K562 (cell line): Measurements from ENCODE around the gene DNAH9. TPM values are rescaled to one million over a fixed set of nuclear protein-coding genes. Genes with fewer than 3 reads are reported as not detected.

ENCODE experiments used
- ATAC-seq: fragments of 200-7000 bp; cut with Tn5 transposase; 3 replicates; pipeline ENCODE4 v1.9.1; 2020; ENCODE audit warnings: moderate library complexity
- BruUV-seq: library from RNA; stranded (reverse); fragments of 400-500 nt; replicated peaks from 2 replicates; lab custom pipeline; 2021; lab: Mats Ljungman, UMichigan
- CTCF ChIA-PET: fragments of 300-600 bp; formaldehyde crosslinking; extraction: SDS; loops from one replicate; lab custom pipeline; 2021; ENCODE audit warnings: low intra/inter-chr PET ratio; lab: Yijun Ruan, JAX
- POLR2A ChIA-PET: fragments of 300-600, 350-650 bp; sonication (Branson Sonifier 250); formaldehyde crosslinking; extraction: SDS; loops from one replicate; lab custom pipeline; 2021; ENCODE audit warnings: antibody characterized with exemption, inconsistent platforms; lab: Yijun Ruan, JAX
- DNase-seq, 4 experiments: peaks; one replicate each; pipeline versions ENCODE4 v3.0.0 to v3.0.0-alpha.2; 2011 to 2018; ENCODE audit warnings: low spot score in 3 of 4, mixed read lengths in 3 of 4; ENCODE audit errors: extremely low read depth in 1 of 4
- FAIRE-seq: peaks from 2 replicates; lab custom pipeline; 2011; peaks lifted over from hg19 to GRCh38; lab: Jason Lieb, UNC
- H2AFZ ChIP-seq: 2 replicates; pipeline ENCODE4 v1.6.0; 2011; ENCODE audit warnings: low read depth, low read length, control low read depth, inconsistent platforms
- H3K27ac ChIP-seq: fragments of 200-600 bp; 3 replicates; pipeline ENCODE4 v1.8.0; 2011; ENCODE audit warnings: low read depth, mild to moderate bottlenecking, control low read depth, inconsistent platforms, low read length, moderate library complexity, mixed read lengths; ENCODE audit errors: extremely low read depth
- H3K27me3 ChIP-seq, 2 experiments: fragments of 300-600 bp in 1 of 2; 2 replicates in 1 of 2; 3 replicates in 1 of 2; pipeline versions ENCODE4 v1.6.0 to v1.8.0; 2011; ENCODE audit warnings: inconsistent platforms in 2 of 2, low read length in 2 of 2, mild to moderate bottlenecking in 1 of 2, mixed read lengths in 1 of 2, moderate library complexity in 1 of 2; ENCODE audit not compliant: control insufficient read depth in 2 of 2, insufficient read depth in 2 of 2
- H3K36me3 ChIP-seq: fragments of 300-600 bp; 3 replicates; pipeline ENCODE4 v1.8.0; 2011; ENCODE audit warnings: mild to moderate bottlenecking, low read length, inconsistent platforms; ENCODE audit not compliant: control insufficient read depth, insufficient read depth
- H3K4me1 ChIP-seq, 2 experiments: fragments of 200-600 bp in 1 of 2; replicated peaks in 1 of 2; 2 replicates in 1 of 2; 3 replicates in 1 of 2; pipeline versions ENCODE4 v1.5.1 to v1.8.0; 2011; ENCODE audit warnings: inconsistent platforms in 2 of 2, low read length in 2 of 2, mild to moderate bottlenecking in 1 of 2, mixed read lengths in 1 of 2, moderate library complexity in 1 of 2; ENCODE audit not compliant: control insufficient read depth in 2 of 2, insufficient read depth in 2 of 2
- H3K4me2 ChIP-seq: 2 replicates; pipeline ENCODE4 v1.6.1; 2011; ENCODE audit warnings: low read length, control low read depth, inconsistent platforms, mixed read lengths; ENCODE audit not compliant: insufficient read depth
- H3K4me3 ChIP-seq: fragments of 200-600 bp; sonication (generic), shearing (Covaris generic); 2 replicates; pipeline ENCODE4 v1.5.1; 2016; ENCODE audit warnings: control low read depth, inconsistent platforms
- H3K79me2 ChIP-seq: fragments of 200-600 bp; 3 replicates; pipeline ENCODE4 v1.8.0; 2011; ENCODE audit warnings: low read length, inconsistent platforms; ENCODE audit not compliant: control insufficient read depth, insufficient read depth
- H3K9ac ChIP-seq, 2 experiments: 2 replicates each; pipeline versions ENCODE4 v1.6.0 to v1.6.1; 2011; ENCODE audit warnings: low read depth in 2 of 2, low read length in 2 of 2, control low read depth in 1 of 2, inconsistent platforms in 1 of 2, mild to moderate bottlenecking in 1 of 2, mixed read lengths in 1 of 2; ENCODE audit not compliant: insufficient read depth in 1 of 2
- H3K9me1 ChIP-seq: one replicate; pipeline ENCODE4 v1.6.0; 2011; ENCODE audit warnings: inconsistent platforms, mild to moderate bottlenecking, low read length, moderate library complexity; ENCODE audit not compliant: control insufficient read depth, insufficient read depth
- H3K9me3 ChIP-seq: replicated peaks from 2 replicates; pipeline ENCODE4 v1.5.1; 2011; ENCODE audit warnings: low read depth, low read length, inconsistent platforms; ENCODE audit not compliant: control insufficient read depth, insufficient read depth
- H4K20me1 ChIP-seq: replicated peaks from 2 replicates; pipeline ENCODE4 v1.6.1; 2011; ENCODE audit warnings: low read length, inconsistent platforms, mixed read lengths; ENCODE audit not compliant: control insufficient read depth, insufficient read depth
- BRF1 ChIP-seq: IDR thresholded peaks from 3 replicates; pipeline ENCODE4 v1.6.1; 2011; ENCODE audit warnings: borderline replicate concordance, mild to moderate bottlenecking; ENCODE audit not compliant: insufficient read length; ENCODE audit errors: extremely low read depth
- CCAR2 ChIP-seq: fragments of 200-400 bp; formaldehyde crosslinking; IDR thresholded peaks from 2 replicates; pipeline ENCODE4 v1.6.1; 2017; ENCODE audit warnings: mild to moderate bottlenecking, low read depth, low read length
- ESRRB ChIP-seq: fragments of 250-450 bp; sonication (Bioruptor Pico); IDR thresholded peaks from 2 replicates; pipeline ENCODE4 v1.5.0; 2020; ENCODE audit warnings: mild to moderate bottlenecking, moderate library complexity, borderline replicate concordance
- EWSR1 ChIP-seq: fragments of 450-650 bp; IDR thresholded peaks from 2 replicates; pipeline ENCODE4 v1.6.1; 2018; ENCODE audit warnings: borderline replicate concordance, mild to moderate bottlenecking, low read depth, moderate library complexity; ENCODE audit not compliant: partially characterized antibody
- HEY1 ChIP-seq: fragments of 250-450 bp; sonication (Bioruptor Pico); IDR thresholded peaks from 2 replicates; pipeline ENCODE4 v1.5.0; 2020; ENCODE audit warnings: mild to moderate bottlenecking, moderate library complexity, borderline replicate concordance
- IRF1 ChIP-seq: sonication (generic); formaldehyde crosslinking; IDR thresholded peaks from 2 replicates; pipeline ENCODE4 v1.8.0; 2022; ENCODE audit warnings: missing genetic modification reagents, mild to moderate bottlenecking, borderline replicate concordance
- NR4A1 ChIP-seq, 2 experiments: fragments of 250-450 bp in 1 of 2; fragments of 450-650 bp in 1 of 2; sonication (Bioruptor Pico) in 1 of 2; IDR thresholded peaks; 2 replicates each; pipeline versions ENCODE4 v1.4.0 to v1.6.1; 2016 to 2020; ENCODE audit warnings: mild to moderate bottlenecking in 2 of 2, missing compliant biosample characterization in 1 of 2, missing genetic modification characterization in 1 of 2, moderate library complexity in 1 of 2
- RFX5 ChIP-seq: IDR thresholded peaks from 2 replicates; pipeline ENCODE4 v1.6.1; 2011; ENCODE audit warnings: low read depth, mild to moderate bottlenecking, improper control_type of control experiment, low read length
- TAF9B ChIP-seq: fragments of 450-650 bp; IDR thresholded peaks from 2 replicates; pipeline ENCODE4 v1.6.1; 2018; ENCODE audit warnings: mild to moderate bottlenecking; ENCODE audit not compliant: partially characterized antibody
- TAL1 ChIP-seq: fragments of 450-650 bp; IDR thresholded peaks from 2 replicates; pipeline ENCODE4 v1.6.1; 2016; ENCODE audit warnings: mild to moderate bottlenecking
- TGIF2 ChIP-seq: sonication (generic); formaldehyde crosslinking; IDR thresholded peaks from 2 replicates; pipeline ENCODE4 v1.8.1; 2022; ENCODE audit warnings: mild to moderate bottlenecking, missing genetic modification reagents, moderate library complexity
- TOE1 ChIP-seq, 2 experiments: fragments of 450-650 bp in 1 of 2; sonication (generic) in 1 of 2; formaldehyde crosslinking in 1 of 2; IDR thresholded peaks; 2 replicates each; pipeline versions ENCODE4 v1.7.1 to v1.8.0; 2016 to 2022; ENCODE audit warnings: borderline replicate concordance in 2 of 2, mild to moderate bottlenecking in 2 of 2, antibody characterized with exemption in 1 of 2, inconsistent platforms in 1 of 2, low read depth in 1 of 2, missing genetic modification reagents in 1 of 2, moderate library complexity in 1 of 2
- ZNF197 ChIP-seq: fragments of 200-800 bp; sonication (Bioruptor generic); IDR thresholded peaks from 2 replicates; pipeline ENCODE4 v1.6.1; 2016; ENCODE audit warnings: low read depth, missing genetic modification characterization, missing compliant biosample characterization
- ZNF75A ChIP-seq: fragments of 450-650 bp; formaldehyde crosslinking; IDR thresholded peaks from 2 replicates; pipeline ENCODE4 v1.4.0; 2020; ENCODE audit warnings: mild to moderate bottlenecking
- ZNF830 ChIP-seq: fragments of 250-450 bp; sonication (Bioruptor Pico); IDR thresholded peaks from 2 replicates; pipeline ENCODE4 v1.5.0; 2021; ENCODE audit warnings: mild to moderate bottlenecking
- WGBS: fragments of 100-300 bp; shearing (Covaris generic); methylation state at CpG from one replicate; pipeline ENCODE4 v1.1.6; 2016; ENCODE audit warnings: low coverage, mixed read lengths; ENCODE audit not compliant: insufficient coverage; ENCODE audit errors: missing lambda C conversion rate; 5-methylcytosine and 5-hydroxymethylcytosine counted together
- in situ Hi-C: fragments of 300-500 bp; cut with MboI; formaldehyde crosslinking; loops from 4 replicates; pipeline ENCODE4 v1.15.0; 2018; ENCODE audit warnings: inconsistent platforms, mixed read lengths
- intact Hi-C: fragments of 100-400 bp; cut with micrococcal nuclease; formaldehyde crosslinking; loops from 2 replicates; pipeline ENCODE4 v1.14.2; 2022
- polyA plus RNA-seq, 8 experiments: library from polyadenylated mRNA; depleted of rRNA in 4 of 8; stranded (reverse) in 5 of 8; unstranded in 3 of 8; fragments of >200 nt; fragmentation: Nextera tagmentation in 2 of 8; fragmentation: Illumina TruSeq in 1 of 8; extraction: Ambion mirVana in 2 of 8; extraction: Trizol in 1 of 8; gene quantifications; 2 replicates each; pipeline versions ENCODE4 v1.2.1 to v1.2.3, GENCODE V29; 2011 to 2014; ENCODE audit warnings: inconsistent platforms in 1 of 8, missing spikeins in 1 of 8
- total RNA-seq, 7 experiments: library from RNA; depleted of rRNA in 6 of 7; stranded (reverse); fragments of >200 nt in 6 of 7; fragmentation: Illumina TruSeq in 2 of 7; extraction: Trizol in 2 of 7; gene quantifications; 2 replicates each; pipeline versions ENCODE4 v1.2.1 to v1.2.3, GENCODE V29; 2011 to 2021; ENCODE audit warnings: low replicate concordance in 1 of 7
- TF ChIP-seq, protein P1 (sequence below): sonication (generic); formaldehyde crosslinking; IDR thresholded peaks from 2 replicates; pipeline ENCODE4 v1.8.0; 2023; ENCODE audit warnings: missing genetic modification reagents, mild to moderate bottlenecking, borderline replicate concordance

DNAH9 gene
- total and polyA plus RNA-seq, 9 of the 15 experiments (the other 6 are each of a cell fraction or from before 2014, with no cell fraction given) = not detected

GRCh38 chr17:11857006-11857405, 258.7 kb downstream of the DNAH9 start:
- intact Hi-C loops = no loop called here
- Histone ChIP-seq H3K36me3 (no peaks in the 10 kb centered on the region), H3K27ac (no peak overlapping the region), H3K79me2 (no peaks in the 10 kb centered on the region)
- in situ Hi-C loops = no loop called here
- WGBS = 0% methylated on average over 4 of the region's 4 CpGs
- TF ChIP-seq EWSR1 (no peak), ESRRB (CRISPR knock-in tag) (no peak), CCAR2 (no peak), ZNF197 (CRISPR knock-in tag) (no peak), TAL1 (no peak), ZNF75A (no peak), BRF1 (no peak), TGIF2 (CRISPR knock-in tag) (no peak), RFX5 (no peak), ZNF830 (CRISPR knock-in tag) (no peak), HEY1 (no peak), IRF1 (CRISPR knock-in tag) (no peak), TOE1 (IDR thresholded peaks at IDR 0.05; ENCODE audit: borderline replicate concordance) (no peak), TOE1 (CRISPR knock-in tag; IDR thresholded peaks at IDR 0.05; ENCODE audit: borderline replicate concordance, low read depth) (no peak), NR4A1 (CRISPR knock-in tag; IDR thresholded peaks at IDR 0.05) (no peak), NR4A1 (tag; IDR thresholded peaks at IDR 0.05) (no peak), TAF9B (no peak)
- TF ChIP-seq, protein P1, sequence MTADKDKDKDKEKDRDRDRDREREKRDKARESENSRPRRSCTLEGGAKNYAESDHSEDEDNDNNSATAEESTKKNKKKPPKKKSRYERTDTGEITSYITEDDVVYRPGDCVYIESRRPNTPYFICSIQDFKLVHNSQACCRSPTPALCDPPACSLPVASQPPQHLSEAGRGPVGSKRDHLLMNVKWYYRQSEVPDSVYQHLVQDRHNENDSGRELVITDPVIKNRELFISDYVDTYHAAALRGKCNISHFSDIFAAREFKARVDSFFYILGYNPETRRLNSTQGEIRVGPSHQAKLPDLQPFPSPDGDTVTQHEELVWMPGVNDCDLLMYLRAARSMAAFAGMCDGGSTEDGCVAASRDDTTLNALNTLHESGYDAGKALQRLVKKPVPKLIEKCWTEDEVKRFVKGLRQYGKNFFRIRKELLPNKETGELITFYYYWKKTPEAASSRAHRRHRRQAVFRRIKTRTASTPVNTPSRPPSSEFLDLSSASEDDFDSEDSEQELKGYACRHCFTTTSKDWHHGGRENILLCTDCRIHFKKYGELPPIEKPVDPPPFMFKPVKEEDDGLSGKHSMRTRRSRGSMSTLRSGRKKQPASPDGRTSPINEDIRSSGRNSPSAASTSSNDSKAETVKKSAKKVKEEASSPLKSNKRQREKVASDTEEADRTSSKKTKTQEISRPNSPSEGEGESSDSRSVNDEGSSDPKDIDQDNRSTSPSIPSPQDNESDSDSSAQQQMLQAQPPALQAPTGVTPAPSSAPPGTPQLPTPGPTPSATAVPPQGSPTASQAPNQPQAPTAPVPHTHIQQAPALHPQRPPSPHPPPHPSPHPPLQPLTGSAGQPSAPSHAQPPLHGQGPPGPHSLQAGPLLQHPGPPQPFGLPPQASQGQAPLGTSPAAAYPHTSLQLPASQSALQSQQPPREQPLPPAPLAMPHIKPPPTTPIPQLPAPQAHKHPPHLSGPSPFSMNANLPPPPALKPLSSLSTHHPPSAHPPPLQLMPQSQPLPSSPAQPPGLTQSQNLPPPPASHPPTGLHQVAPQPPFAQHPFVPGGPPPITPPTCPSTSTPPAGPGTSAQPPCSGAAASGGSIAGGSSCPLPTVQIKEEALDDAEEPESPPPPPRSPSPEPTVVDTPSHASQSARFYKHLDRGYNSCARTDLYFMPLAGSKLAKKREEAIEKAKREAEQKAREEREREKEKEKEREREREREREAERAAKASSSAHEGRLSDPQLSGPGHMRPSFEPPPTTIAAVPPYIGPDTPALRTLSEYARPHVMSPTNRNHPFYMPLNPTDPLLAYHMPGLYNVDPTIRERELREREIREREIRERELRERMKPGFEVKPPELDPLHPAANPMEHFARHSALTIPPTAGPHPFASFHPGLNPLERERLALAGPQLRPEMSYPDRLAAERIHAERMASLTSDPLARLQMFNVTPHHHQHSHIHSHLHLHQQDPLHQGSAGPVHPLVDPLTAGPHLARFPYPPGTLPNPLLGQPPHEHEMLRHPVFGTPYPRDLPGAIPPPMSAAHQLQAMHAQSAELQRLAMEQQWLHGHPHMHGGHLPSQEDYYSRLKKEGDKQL (CRISPR knock-in tag) = no peak
- TF ChIP-seq, all 486 proteins: peak for 0
- POLR2A ChIA-PET = no interaction called here
- Histone ChIP-seq H3K4me2 (no peak overlapping the region), H3K4me3 (no peak overlapping the region), H3K27me3 (no peaks in the 10 kb centered on the region; a peak in 1 of 5 replicates), H4K20me1 (no peaks in the 10 kb centered on the region), H3K9me3 (no peaks in the 10 kb centered on the region), H3K9me1 (no peaks in the 10 kb centered on the region), H3K4me1 (no peaks in the 10 kb centered on the region), H3K9ac (no peak overlapping the region), H2AFZ (no peak overlapping the region)
- CTCF ChIA-PET = no interaction called here
- no TSS peak for BruUV-seq
- no peak for ATAC-seq
- no peak for FAIRE-seq
- no peak for DNase-seq
